K562 (cell line): ENCODE results near the gene BRAP.

Source experiments
- CBX5 ChIP-seq: IDR thresholded peaks from 2 replicates; pipeline ENCODE4 v1.6.1; 2014; ENCODE audit warnings: low read depth, borderline replicate concordance
- FOXM1 ChIP-seq, 2 experiments: fragments of 450-650 bp in 1 of 2; sonication (generic) in 1 of 2; formaldehyde crosslinking in 1 of 2; IDR thresholded peaks; 2 replicates each; pipeline versions ENCODE4 v1.6.1 to v1.9.0; 2017 to 2022; ENCODE audit warnings: low read depth in 2 of 2, mild to moderate bottlenecking in 2 of 2, missing genetic modification reagents in 1 of 2, moderate library complexity in 1 of 2
- HSF4 ChIP-seq: fragments of 250-450 bp; sonication (Bioruptor Pico); IDR thresholded peaks from 2 replicates; pipeline ENCODE4 v2.1.2; 2022; ENCODE audit warnings: mild to moderate bottlenecking, moderate library complexity, borderline replicate concordance
- POLR2AphosphoS5 ChIP-seq: IDR thresholded peaks from 2 replicates; pipeline ENCODE4 v1.6.1; 2011; ENCODE audit warnings: mild to moderate bottlenecking, low read depth, low read length, moderate library complexity; ENCODE audit not compliant: control insufficient read depth, insufficient read depth
- TF ChIP-seq, protein P1 (sequence below), 3 experiments: IDR thresholded peaks in 2 of 3; conservative IDR thresholded peaks in 1 of 3; 2 replicates each; pipeline ENCODE4 v1.5.1; 2011 to 2012; ENCODE audit warnings: low read length in 3 of 3, mild to moderate bottlenecking in 3 of 3, control low read depth in 2 of 3, improper control_type of control experiment in 1 of 3, inconsistent platforms in 1 of 3, low read depth in 1 of 3, mixed read lengths in 1 of 3, moderate library complexity in 1 of 3; ENCODE audit not compliant: insufficient read depth in 2 of 3

DNA sequence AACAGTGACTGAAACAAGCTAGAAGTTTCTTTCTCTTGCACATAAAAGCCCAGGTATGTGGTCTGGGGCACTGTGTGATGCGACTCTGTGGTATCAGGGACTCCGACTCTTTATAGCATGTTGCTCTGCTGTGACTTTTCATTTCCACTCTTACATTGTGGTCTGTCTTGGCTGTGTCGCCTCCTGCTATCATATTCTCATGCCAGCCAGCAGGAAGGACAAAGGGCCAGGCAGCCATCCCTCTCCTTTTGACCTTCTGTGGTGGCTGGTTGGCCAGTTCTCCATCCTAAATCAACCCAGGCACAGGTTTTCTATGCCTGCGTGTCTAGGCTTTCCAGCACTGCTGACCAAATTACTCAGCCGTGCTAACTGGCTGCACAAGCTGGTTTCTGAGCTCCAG lies 8.1 kb upstream of the BRAP start:
- TF ChIP-seq FOXM1 (IDR thresholded peaks at IDR 0.05; ENCODE audit: low read depth) = no peak
- no peak for TF ChIP-seq FOXM1 (CRISPR knock-in tag; IDR thresholded peaks at IDR 0.05; ENCODE audit: low read depth)
- TF ChIP-seq, protein P1, sequence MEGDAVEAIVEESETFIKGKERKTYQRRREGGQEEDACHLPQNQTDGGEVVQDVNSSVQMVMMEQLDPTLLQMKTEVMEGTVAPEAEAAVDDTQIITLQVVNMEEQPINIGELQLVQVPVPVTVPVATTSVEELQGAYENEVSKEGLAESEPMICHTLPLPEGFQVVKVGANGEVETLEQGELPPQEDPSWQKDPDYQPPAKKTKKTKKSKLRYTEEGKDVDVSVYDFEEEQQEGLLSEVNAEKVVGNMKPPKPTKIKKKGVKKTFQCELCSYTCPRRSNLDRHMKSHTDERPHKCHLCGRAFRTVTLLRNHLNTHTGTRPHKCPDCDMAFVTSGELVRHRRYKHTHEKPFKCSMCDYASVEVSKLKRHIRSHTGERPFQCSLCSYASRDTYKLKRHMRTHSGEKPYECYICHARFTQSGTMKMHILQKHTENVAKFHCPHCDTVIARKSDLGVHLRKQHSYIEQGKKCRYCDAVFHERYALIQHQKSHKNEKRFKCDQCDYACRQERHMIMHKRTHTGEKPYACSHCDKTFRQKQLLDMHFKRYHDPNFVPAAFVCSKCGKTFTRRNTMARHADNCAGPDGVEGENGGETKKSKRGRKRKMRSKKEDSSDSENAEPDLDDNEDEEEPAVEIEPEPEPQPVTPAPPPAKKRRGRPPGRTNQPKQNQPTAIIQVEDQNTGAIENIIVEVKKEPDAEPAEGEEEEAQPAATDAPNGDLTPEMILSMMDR (IDR thresholded peaks at IDR 0.05 in 2 of 3, conservative IDR thresholded peaks at IDR 0.05 in 1 of 3; ENCODE audit: insufficient read depth in 2 of 3, low read depth in 1 of 3, low read length in 3 of 3) = no peak
- no peak for TF ChIP-seq CBX5
- TF ChIP-seq POLR2AphosphoS5 = no peak
- no peak for TF ChIP-seq HSF4 (CRISPR knock-in tag)
